MM.1S (cell line): ENCODE results near the gene RBMS3.

ENCODE experiments used
- DNase-seq: peaks from one replicate; pipeline ENCODE4 v3.0.0-alpha.2; 2015
- H2AFZ ChIP-seq: fragments of 300-600 bp; sonication (generic); 2 replicates; pipeline ENCODE4 v1.6.0; 2016; ENCODE audit warnings: antibody characterized with exemption, low read length
- H3F3A ChIP-seq: fragments of 300-600 bp; sonication (generic); 2 replicates; pipeline ENCODE4 v1.6.1; 2016; ENCODE audit warnings: mild to moderate bottlenecking, antibody characterized with exemption, low read length, moderate library complexity, mixed read lengths; ENCODE audit not compliant: insufficient read depth
- H3K27ac ChIP-seq: fragments of 300-600 bp; sonication (generic); 2 replicates; pipeline ENCODE4 v1.5.1; 2016; ENCODE audit warnings: mild to moderate bottlenecking, low read length
- H3K27me3 ChIP-seq: fragments of 300-600 bp; sonication (generic); replicated peaks from 2 replicates; pipeline ENCODE4 v1.6.0; 2016; ENCODE audit warnings: low read length; ENCODE audit not compliant: insufficient read depth
- H3K36me3 ChIP-seq: fragments of 300-600 bp; sonication (generic); replicated peaks from 2 replicates; pipeline ENCODE4 v1.6.1; 2016; ENCODE audit warnings: mild to moderate bottlenecking, low read length, mixed read lengths; ENCODE audit not compliant: insufficient read depth
- H3K4me1 ChIP-seq: fragments of 300-600 bp; sonication (generic); 2 replicates; pipeline ENCODE4 v1.6.1; 2016; ENCODE audit warnings: low read length, mixed read lengths
- H3K4me2 ChIP-seq: fragments of 300-600 bp; sonication (generic); 2 replicates; pipeline ENCODE4 v1.6.0; 2016; ENCODE audit warnings: low read depth, low read length
- H3K4me3 ChIP-seq: fragments of 300-600 bp; sonication (generic); 2 replicates; pipeline ENCODE4 v1.5.1; 2016; ENCODE audit warnings: low read length, mixed read lengths
- H3K79me2 ChIP-seq: fragments of 300-600 bp; sonication (generic); 2 replicates; pipeline ENCODE4 v1.6.1; 2016; ENCODE audit warnings: mixed run types, low read length, mixed read lengths
- H3K9ac ChIP-seq: fragments of 300-600 bp; sonication (generic); 2 replicates; pipeline ENCODE4 v1.6.1; 2016; ENCODE audit warnings: low read length, mixed read lengths
- H3K9me2 ChIP-seq: fragments of 300-600 bp; sonication (generic); replicated peaks from 2 replicates; pipeline ENCODE4 v1.6.1; 2016; ENCODE audit warnings: mild to moderate bottlenecking, low read length, mixed read lengths; ENCODE audit not compliant: insufficient read depth
- H3K9me3 ChIP-seq: fragments of 300-600 bp; sonication (generic); replicated peaks from 2 replicates; pipeline ENCODE4 v1.6.1; 2016; ENCODE audit warnings: mild to moderate bottlenecking, low read length, mixed read lengths; ENCODE audit not compliant: insufficient read depth
- H4K20me1 ChIP-seq: fragments of 300-600 bp; sonication (generic); 2 replicates; pipeline ENCODE4 v1.6.1; 2016; ENCODE audit warnings: mild to moderate bottlenecking, low read length, moderate library complexity, mixed read lengths; ENCODE audit not compliant: insufficient read depth
- CTCF ChIP-seq: fragments of 300-600 bp; sonication (generic); IDR thresholded peaks from 2 replicates; pipeline ENCODE4 v1.5.1; 2016; ENCODE audit warnings: antibody characterized with exemption, low read length, mixed read lengths
- EZH2 ChIP-seq: fragments of 300-600 bp; sonication (generic); optimal IDR thresholded peaks from 2 replicates; pipeline ENCODE3; 2017; ENCODE audit warnings: low read depth, mild to moderate bottlenecking, antibody characterized with exemption, low read length, mixed read lengths
- EZH2phosphoT487 ChIP-seq: fragments of 300-600 bp; sonication (generic); IDR thresholded peaks from 2 replicates; pipeline ENCODE4 v1.6.1; 2018; ENCODE audit warnings: antibody characterized with exemption, low read length

Gene RBMS3

GRCh38 chr3:29772436-29772835 is 491.6 kb downstream of the RBMS3 start:
- TF ChIP-seq EZH2phosphoT487 (no peak), EZH2 (no peak), CTCF (no peak)
- no peaks in the 10 kb centered on the region for H3K27me3 ChIP-seq
- H3K9me2 ChIP-seq, result no peaks in the 10 kb centered on the region
- H3K36me3 ChIP-seq, result no peaks in the 10 kb centered on the region
- H3K27ac ChIP-seq, result no peak overlapping the region
- H3K4me3 ChIP-seq, result no peak overlapping the region
- no peaks in the 10 kb centered on the region for H3K4me1 ChIP-seq
- no peaks in the 10 kb centered on the region for H3F3A ChIP-seq
- 0 out of 2 replicates have a peak, but pooled peaks cover 2% of the 10 kb centered on the region for H4K20me1 ChIP-seq
- DNase-seq, result no peak
- no peaks in the 10 kb centered on the region for H3K9me3 ChIP-seq
- H3K79me2 ChIP-seq, result no peaks in the 10 kb centered on the region
- H3K4me2 ChIP-seq, result no peak overlapping the region
- H2AFZ ChIP-seq, result no peak overlapping the region
- H3K9ac ChIP-seq, result no peak overlapping the region

- Histone ChIP-seq H3K4me3 (no peak overlapping the region), H3F3A (no peaks in the 10 kb centered on the region), H3K9me2 (no peaks in the 10 kb centered on the region), H3K4me1 (no peaks in the 10 kb centered on the region), H3K36me3 (no peaks in the 10 kb centered on the region), H3K9me3 (no peaks in the 10 kb centered on the region), H3K4me2 (no peak overlapping the region), H3K27me3 (no peaks in the 10 kb centered on the region), H3K9ac (no peak overlapping the region), H3K27ac (no peak overlapping the region), H2AFZ (no peak overlapping the region), H3K79me2 (no peaks in the 10 kb centered on the region), H4K20me1 (0 out of 2 replicates have a peak, but pooled peaks cover 2% of the 10 kb centered on the region)
- TF ChIP-seq CTCF (no peak), EZH2phosphoT487 (no peak)
- no peak for DNase-seq
Measured at GRCh38 chr3:29773481-29773880, 492.6 kb downstream of the RBMS3 start.

- no peaks in the 10 kb centered on the region for H3K9me3 ChIP-seq
- DNase-seq, result no peak
- H2AFZ ChIP-seq, result no peak overlapping the region
- H3K4me3 ChIP-seq, result no peak overlapping the region
- H3K27ac ChIP-seq, result no peak overlapping the region
- no peaks in the 10 kb centered on the region for H3K27me3 ChIP-seq
- H3K9ac ChIP-seq, result no peak overlapping the region
- H3K4me2 ChIP-seq, result no peak overlapping the region
- H3K36me3 ChIP-seq, result no peaks in the 10 kb centered on the region
- TF ChIP-seq CTCF (no peak), EZH2 (no peak), EZH2phosphoT487 (no peak)
- H4K20me1 ChIP-seq, result 0 out of 2 replicates have a peak, but pooled peaks cover 2% of the 10 kb centered on the region
- no peaks in the 10 kb centered on the region for H3F3A ChIP-seq
- no peaks in the 10 kb centered on the region for H3K4me1 ChIP-seq
- H3K9me2 ChIP-seq, result no peaks in the 10 kb centered on the region
- no peaks in the 10 kb centered on the region for H3K79me2 ChIP-seq
Measured at GRCh38 chr3:29775340-29775739, 494.5 kb downstream of the RBMS3 start.
